T-helper 17 cell (primary cell): Measurements from ENCODE around the gene GPR156. TPM values are rescaled to one million over a fixed set of nuclear protein-coding genes. Genes with fewer than 3 reads are reported as not detected.
"Not testable (repeated sequence)": the region's sequence is repeated elsewhere in the genome, so short reads cannot be mapped to it uniquely, and the experiment has no call there.

Source experiments
- ATAC-seq: fragments of 150-1000 bp; cut with Tn5 transposase; 2 replicates; pipeline ENCODE4 v1.10.0; 2021; ENCODE audit warnings: mild to moderate bottlenecking, moderate library complexity
- DNase-seq, 3 donors: peaks; one replicate each; pipeline versions ENCODE4 v3.0.0 to v3.0.0-alpha.2; 2020 to 2021
- H3K9me3 ChIP-seq: one replicate; pipeline ENCODE4 v1.7.0; 2013; ENCODE audit warnings: low read length, mild to moderate bottlenecking; ENCODE audit not compliant: control insufficient read depth, poor library complexity, severe bottlenecking
- H3K27ac Mint-ChIP-seq: one replicate; pipeline ENCODE4 v1.8.0; 2022; ENCODE audit warnings: mild to moderate bottlenecking, moderate library complexity, mixed read lengths
- H3K27me3 Mint-ChIP-seq: one replicate; pipeline ENCODE4 v1.8.0; 2022; ENCODE audit warnings: mixed read lengths
- H3K36me3 Mint-ChIP-seq: one replicate; pipeline ENCODE4 v1.8.0; 2022; ENCODE audit warnings: low read depth, mixed read lengths
- H3K4me1 Mint-ChIP-seq: one replicate; pipeline ENCODE4 v1.8.0; 2022; ENCODE audit warnings: mild to moderate bottlenecking, mixed read lengths
- H3K4me3 Mint-ChIP-seq: one replicate; pipeline ENCODE4 v1.8.0; 2022; ENCODE audit warnings: mild to moderate bottlenecking, moderate library complexity, mixed read lengths
- total RNA-seq, 4 donors: library from RNA in 2 of 4; stranded (reverse) in 2 of 4; gene quantifications; one replicate each; pipeline ENCODE4 v1.2.3 and lab custom pipeline; 2022 to 2026

Gene GPR156
- under 1 TPM; 0.10 to 0.50 TPM for total RNA-seq
- 0.15 to 0.81 reads per million in 2 donors for total RNA-seq (lab: John Stamatoyannopoulos, UW)

DNA sequence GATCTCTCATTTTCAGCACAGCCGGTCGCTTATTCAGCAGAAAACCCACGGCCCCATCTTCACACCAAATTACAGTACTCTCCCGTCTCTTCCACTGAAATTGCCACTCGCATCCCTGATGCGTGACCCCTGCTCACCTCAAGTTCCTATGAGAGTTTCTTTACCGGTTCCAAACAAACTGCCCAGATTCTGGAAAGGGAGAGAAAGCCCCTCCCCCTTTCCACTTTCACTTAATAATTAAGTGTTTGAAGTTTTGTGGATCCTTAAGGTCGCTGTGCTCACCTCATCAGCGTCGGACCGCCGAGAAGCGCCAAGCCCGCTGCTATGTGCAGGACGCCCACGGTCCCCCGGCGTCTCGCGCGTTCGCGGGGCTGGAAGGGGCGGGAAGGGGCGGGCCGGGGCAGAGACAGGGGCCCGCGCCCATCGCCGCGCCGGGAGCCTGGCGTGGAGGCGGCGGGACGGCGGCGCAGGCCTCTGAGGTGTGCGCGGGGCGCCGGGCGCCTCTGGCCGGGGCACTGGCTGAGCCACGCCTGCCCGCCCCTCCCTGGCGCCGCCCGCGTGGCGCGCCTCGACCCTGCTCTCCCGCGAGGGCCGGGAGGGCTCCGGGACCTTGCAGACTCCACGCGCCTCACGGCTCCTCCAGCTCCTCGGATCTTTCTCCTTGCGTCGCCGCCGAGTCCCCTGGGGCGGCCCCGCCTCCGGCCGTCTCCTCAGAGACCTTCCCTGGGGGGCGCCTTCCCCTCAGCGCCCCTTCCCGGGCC, at the start of gene GPR156:
TSS of gene GPR156 (minus strand) at position 476 of the 761 bp plus-strand sequence. CDS start 41,124 bp downstream, outside the sequence.
- ATAC-seq: peak; percentile 23
- H3K36me3 Mint-ChIP-seq: peaks cover 3% of the 10 kb centered on the region
- peaks cover 76% of the 10 kb centered on the region for H3K27me3 Mint-ChIP-seq
- DNase-seq: no peak
- no peaks in the 10 kb centered on the region for H3K9me3 ChIP-seq
- H3K27ac Mint-ChIP-seq: no peak within 1 kb of the TSS
- H3K4me3 Mint-ChIP-seq: peak within 1 kb of the TSS; percentile 53
- H3K4me1 Mint-ChIP-seq: peaks cover 3% of the 10 kb centered on the region

DNA sequence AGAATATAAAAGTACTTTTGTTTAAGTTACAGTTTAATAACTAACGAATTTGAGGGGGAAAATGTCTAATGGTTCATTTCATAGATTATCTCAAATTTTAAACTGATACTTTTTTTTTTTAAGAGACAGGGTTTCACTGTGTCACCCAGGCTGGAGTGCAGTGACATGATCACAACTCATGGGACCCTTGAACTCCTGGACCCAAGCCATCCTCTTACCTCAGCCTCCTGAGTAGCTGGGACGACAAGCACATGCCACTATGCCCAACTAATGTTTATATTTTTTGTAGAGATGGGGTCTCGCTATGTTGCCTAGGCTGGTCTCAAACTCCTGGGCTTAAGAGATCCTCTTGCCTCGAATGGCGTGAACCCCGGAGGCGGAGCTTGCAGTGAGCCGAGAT, 47.6 kb upstream of the GPR156 start:
- Mint-ChIP-seq H3K27ac (no peak overlapping the region), H3K36me3 (peaks cover 2% of the 10 kb centered on the region), H3K27me3 (no peaks in the 10 kb centered on the region), H3K4me3 (no peak overlapping the region), H3K4me1 (peaks cover 10% of the 10 kb centered on the region)
- no peaks in the 10 kb centered on the region for H3K9me3 ChIP-seq
- DNase-seq (no peak), ATAC-seq (no peak)

DNA sequence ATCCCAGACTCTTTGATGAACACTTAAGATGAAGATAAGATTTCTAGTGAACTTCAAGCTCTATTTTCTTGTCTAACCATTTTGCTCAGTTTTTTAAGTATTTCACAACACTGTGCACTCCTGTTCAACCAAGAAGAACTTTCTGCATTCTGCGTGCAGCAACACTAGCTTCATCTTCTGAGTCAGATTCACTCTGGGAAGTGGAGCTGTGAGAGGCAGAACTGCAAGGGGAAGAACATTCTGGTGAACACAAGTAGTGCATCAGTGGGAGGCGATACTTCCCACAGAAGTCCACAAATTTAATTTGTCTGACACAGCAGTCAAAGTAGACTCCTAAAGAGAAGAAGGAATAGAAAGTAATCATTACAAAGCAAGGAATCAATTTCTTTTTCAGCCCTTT, 46.1 kb upstream of the GPR156 start:
- Mint-ChIP-seq H3K27me3 (no peaks in the 10 kb centered on the region), H3K4me1 (peaks cover 5% of the 10 kb centered on the region), H3K4me3 (no peak overlapping the region), H3K36me3 (peaks cover 2% of the 10 kb centered on the region), H3K27ac (no peak overlapping the region)
- no peak for DNase-seq
- no peak for ATAC-seq
- no peaks in the 10 kb centered on the region for H3K9me3 ChIP-seq

DNA sequence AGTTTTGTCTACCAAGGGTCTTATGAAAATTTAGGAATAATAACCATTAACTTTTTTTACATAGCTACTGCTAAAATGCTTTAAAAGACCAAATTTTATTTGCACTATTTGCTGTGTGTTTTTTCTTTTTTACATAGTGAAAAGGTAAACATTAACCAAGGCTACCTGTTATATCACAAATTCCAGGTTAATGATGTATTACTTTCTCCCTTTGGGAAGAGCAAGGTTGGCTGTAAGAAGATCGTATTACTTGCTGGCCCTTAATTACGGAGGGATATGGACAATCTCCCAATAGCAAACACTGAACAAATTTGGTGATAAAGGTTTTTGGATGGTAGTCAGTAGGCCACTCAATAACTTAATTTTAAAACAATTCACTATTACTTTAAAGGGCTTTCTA, 41.8 kb upstream of the GPR156 start:
- Mint-ChIP-seq H3K27me3 (no peaks in the 10 kb centered on the region), H3K36me3 (peaks cover 6% of the 10 kb centered on the region)

DNA sequence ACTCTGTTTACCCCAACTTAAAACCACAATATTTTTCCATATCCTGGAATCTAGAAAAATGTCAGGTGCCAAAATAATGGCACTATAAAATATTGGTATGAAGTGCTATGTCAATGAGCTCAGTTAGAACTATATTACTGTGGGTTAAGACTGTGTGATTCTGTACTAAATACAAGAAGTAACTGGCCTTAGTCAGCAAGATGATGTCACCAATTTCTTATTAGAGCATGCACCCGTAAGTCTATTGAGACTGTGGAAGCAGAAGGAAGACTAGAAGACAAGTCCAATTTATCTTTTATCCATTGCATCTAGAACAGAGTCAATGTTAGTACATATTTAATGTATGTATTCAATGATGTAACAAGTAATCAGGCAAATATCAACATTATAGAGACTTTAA, 39.2 kb upstream of the GPR156 start:
- no peak for ATAC-seq
- H3K9me3 ChIP-seq: no peaks in the 10 kb centered on the region
- Mint-ChIP-seq H3K27me3 (no peaks in the 10 kb centered on the region), H3K27ac (no peak overlapping the region), H3K4me1 (peaks cover 2% of the 10 kb centered on the region), H3K4me3 (no peak overlapping the region), H3K36me3 (peaks cover 6% of the 10 kb centered on the region)
- DNase-seq: no peak

More for the DNA sequence above, 41.8 kb upstream of the GPR156 start:
- DNase-seq (no peak), ATAC-seq (no peak)
- H3K4me3 Mint-ChIP-seq: no peak overlapping the region
- no peak overlapping the region for H3K27ac Mint-ChIP-seq
- H3K4me1 Mint-ChIP-seq: peaks cover 4% of the 10 kb centered on the region
- no peaks in the 10 kb centered on the region for H3K9me3 ChIP-seq

DNA sequence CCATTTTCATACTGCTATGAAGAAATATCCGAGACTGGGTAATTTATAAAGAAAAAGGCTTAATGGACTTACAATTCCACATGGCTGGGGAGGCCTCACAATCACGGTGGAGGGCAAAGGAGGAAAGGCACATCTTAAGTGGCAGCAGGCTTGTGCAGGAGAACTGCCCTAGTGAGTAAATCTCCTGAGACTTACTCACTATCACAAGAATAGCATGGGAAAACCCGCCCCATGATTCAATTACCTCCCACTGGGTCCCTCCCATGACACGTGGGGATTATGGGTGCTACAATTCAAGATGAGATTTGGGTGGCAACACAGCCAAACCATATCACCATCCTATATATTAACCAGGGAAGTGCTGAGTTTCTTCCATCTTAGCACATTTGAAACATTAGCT, 38.7 kb upstream of the GPR156 start:
- ATAC-seq, H3K27me3 Mint-ChIP-seq, H3K27ac Mint-ChIP-seq, H3K36me3 Mint-ChIP-seq, H3K9me3 ChIP-seq, H3K4me1 Mint-ChIP-seq, H3K4me3 Mint-ChIP-seq, DNase-seq: not testable (repeated sequence)

DNA sequence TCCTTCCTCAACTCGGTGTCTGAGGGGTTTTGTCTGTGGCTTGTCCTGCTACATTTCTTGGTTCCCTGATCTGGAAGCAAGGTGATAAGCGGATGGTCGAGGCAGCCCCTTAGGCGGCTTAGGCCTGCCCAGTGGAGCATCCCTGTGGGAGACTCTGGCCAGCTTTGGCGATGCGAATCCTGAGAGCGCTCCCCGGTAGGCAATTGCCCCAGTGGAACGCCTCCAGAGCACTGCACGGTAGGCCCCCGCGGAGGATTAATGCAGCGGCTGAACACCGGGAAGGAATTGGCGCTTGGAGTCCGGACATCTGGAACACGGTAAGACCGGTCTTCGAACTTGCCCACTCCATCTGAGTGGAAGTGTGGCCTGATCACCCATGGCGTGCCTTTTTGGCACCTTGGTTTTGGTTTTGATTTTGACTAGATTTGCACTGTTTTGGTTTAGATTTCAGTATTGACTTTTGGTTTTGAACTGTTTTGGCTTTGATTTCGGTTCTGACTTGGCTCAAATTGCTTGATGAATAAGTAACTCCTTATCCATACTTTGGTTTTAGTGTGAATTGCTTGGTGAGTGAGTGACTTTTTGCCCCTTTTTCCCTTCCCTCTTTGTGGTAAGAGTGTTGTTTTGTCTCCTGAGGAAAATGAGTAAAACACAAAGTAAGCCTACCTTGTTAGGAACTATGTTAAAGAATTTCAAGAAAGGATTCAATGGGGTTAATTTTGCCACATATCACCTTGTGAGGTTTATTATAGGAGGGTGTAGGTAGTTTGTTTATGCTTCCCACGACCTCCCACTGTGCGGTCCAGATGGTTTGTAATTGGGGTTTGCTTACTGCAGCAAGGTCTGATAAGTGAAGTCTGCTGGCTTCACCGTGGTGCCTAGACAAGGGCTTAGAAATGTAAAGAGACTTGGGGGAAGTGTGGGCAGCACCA, 27.1 kb upstream of the GPR156 start:
- Mint-ChIP-seq H3K4me1 (no peaks in the 10 kb centered on the region), H3K4me3 (no peak overlapping the region), H3K36me3 (peaks cover 4% of the 10 kb centered on the region), H3K27ac (no peak overlapping the region), H3K27me3 (no peaks in the 10 kb centered on the region)
- ATAC-seq (no peak), DNase-seq (no peak)
- H3K9me3 ChIP-seq: no peaks in the 10 kb centered on the region

DNA sequence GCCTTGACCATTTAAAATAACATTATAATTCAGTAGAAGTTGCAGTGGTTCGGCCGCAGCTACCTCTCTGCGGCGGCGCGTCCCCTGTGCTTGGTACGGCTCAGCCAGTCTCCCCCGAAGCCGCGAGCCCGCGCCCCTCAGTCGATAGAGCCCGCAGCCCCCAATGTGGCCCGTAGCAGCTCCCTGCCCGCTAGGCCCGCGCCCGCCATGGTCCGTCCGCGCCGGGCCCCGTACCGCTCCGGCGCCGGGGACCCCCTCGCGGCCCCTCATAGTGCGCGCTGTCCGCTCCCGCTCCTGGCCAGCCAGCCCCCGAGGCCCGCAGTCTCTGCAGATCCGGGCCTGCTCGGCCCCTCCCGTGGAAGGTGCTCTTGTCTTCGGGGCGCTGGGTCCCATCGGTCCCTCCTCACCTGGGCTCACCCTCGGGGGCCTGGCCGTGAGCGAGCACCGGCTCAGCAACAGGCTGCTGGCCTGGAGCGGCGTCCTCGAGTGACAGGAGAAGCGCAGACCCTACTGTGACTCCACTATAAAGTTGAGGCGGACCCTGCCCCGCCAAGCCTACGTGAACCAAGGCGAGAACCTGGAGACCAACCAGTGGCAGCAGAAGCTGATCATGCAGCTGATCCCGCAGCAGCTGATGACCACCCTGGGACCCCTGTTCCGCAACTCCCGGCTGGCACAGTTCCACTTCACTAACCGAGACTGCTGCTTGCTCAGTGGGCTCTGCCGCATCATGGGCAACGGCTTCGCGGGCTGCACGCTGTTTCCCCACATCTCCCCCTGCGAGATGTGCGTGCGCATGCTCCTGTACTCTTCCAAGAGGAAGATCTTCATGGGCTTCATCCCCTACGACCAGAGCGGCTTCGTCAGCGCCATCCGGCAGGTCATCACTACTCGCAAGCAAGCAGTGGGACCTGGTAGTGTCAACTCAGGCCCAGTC, 21.8 kb upstream of the GPR156 start:
- H3K27ac Mint-ChIP-seq: no peak overlapping the region
- H3K36me3 Mint-ChIP-seq: no peaks in the 10 kb centered on the region
- peaks cover under 1% of the 10 kb centered on the region for H3K4me1 Mint-ChIP-seq
- ATAC-seq: no peak
- H3K9me3 ChIP-seq: no peaks in the 10 kb centered on the region
- peaks cover 4% of the 10 kb centered on the region for H3K27me3 Mint-ChIP-seq
- DNase-seq: no peak
- no peak overlapping the region for H3K4me3 Mint-ChIP-seq

DNA sequence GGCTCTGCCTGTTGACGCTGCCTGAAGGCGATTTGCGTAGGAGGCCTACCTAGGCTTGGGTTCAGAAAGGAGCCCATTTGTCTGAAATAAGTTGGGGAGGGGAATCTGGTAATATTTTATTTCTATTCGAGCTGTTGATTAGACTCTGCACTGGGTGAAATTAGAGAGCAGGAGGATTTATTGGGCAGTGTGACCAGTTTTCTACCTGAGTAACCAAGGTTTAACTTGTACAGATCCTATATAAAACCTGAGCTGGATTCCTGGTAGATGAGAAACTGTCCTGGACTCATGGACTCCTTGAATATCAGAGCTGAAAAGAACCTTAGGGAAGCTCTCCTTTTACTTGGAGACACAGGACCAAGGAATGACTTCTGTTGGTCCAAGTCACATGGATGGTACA, 19.6 kb upstream of the GPR156 start:
- no peak overlapping the region for H3K27ac Mint-ChIP-seq

DNA sequence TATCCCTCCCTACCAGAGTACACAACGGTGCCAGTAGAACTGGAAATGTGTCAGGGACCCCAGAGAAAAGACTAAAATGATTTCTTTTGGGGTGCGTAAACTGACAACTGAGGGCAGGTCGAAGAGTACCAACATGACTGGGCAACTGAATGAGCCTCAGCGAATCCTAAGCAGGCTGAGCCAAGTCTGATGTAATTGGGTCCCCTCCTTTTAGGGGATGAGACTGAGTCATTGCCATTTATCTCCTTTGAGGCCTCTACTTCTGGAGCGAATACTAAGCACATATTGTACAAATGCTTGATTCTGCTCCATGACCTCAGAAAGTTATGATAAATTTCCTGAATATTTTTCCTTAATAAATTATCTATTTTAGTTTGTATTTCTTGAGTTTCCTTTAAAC, 17.3 kb upstream of the GPR156 start:
- peaks cover 2% of the 10 kb centered on the region for H3K4me1 Mint-ChIP-seq
- no peak for ATAC-seq
- no peak overlapping the region for H3K27ac Mint-ChIP-seq
- H3K36me3 Mint-ChIP-seq: no peaks in the 10 kb centered on the region
- H3K4me3 Mint-ChIP-seq: no peak overlapping the region
- no peak for DNase-seq
- H3K27me3 Mint-ChIP-seq: peaks cover 4% of the 10 kb centered on the region
- no peaks in the 10 kb centered on the region for H3K9me3 ChIP-seq

More for the DNA sequence above, 19.6 kb upstream of the GPR156 start:
- no peak for ATAC-seq
- H3K36me3 Mint-ChIP-seq: no peaks in the 10 kb centered on the region
- peaks cover 2% of the 10 kb centered on the region for H3K4me1 Mint-ChIP-seq
- H3K9me3 ChIP-seq: no peaks in the 10 kb centered on the region
- no peak overlapping the region for H3K4me3 Mint-ChIP-seq
- no peak for DNase-seq
- H3K27me3 Mint-ChIP-seq: peaks cover 4% of the 10 kb centered on the region

DNA sequence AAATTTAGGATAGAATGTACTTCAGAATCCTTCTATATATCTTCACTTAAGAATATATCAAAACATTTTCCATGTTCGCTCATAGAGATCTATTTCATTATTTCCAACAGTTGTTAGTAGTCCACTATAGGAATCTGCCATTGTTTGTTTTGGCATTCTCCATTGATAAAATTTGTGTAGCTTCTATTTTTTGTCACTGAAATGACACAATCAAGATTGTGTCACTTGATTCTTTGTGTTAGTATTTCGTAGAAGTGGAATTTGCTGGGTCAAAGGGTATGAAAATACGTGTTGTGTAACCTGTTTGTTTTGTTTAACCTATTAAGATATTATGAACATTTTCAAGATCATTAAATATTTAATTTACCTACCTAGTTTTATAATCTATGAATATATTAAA, 15.9 kb upstream of the GPR156 start:
- H3K4me3 Mint-ChIP-seq: no peak overlapping the region
- peaks cover 10% of the 10 kb centered on the region for H3K27me3 Mint-ChIP-seq
- no peaks in the 10 kb centered on the region for H3K36me3 Mint-ChIP-seq
- no peak overlapping the region for H3K27ac Mint-ChIP-seq
- ATAC-seq (no peak), DNase-seq (no peak)
- H3K4me1 Mint-ChIP-seq: peaks cover 2% of the 10 kb centered on the region
- no peaks in the 10 kb centered on the region for H3K9me3 ChIP-seq

DNA sequence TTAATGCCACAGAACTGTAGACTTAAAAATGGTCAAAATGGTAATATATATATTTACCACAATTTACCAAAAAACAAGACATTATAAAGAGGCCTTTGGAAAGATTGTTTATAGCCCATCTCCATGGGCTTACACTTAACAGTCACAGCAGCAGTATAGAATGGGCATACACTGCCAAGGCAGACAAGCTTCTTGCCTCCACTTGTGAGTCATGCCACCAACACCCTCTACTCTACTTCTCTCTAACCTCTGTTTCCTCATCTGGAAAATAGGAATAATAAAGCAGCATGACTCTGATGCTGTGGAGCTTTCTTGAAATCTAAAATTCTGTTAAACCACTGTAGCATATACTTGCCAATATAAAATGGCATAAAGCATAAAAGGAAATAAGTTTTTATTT, 14.4 kb upstream of the GPR156 start:
- no peak for DNase-seq

More for the DNA sequence above, 14.4 kb upstream of the GPR156 start:
- no peaks in the 10 kb centered on the region for H3K36me3 Mint-ChIP-seq
- peaks cover 2% of the 10 kb centered on the region for H3K4me1 Mint-ChIP-seq
- no peak for ATAC-seq
- H3K27me3 Mint-ChIP-seq: peaks cover 6% of the 10 kb centered on the region
- H3K27ac Mint-ChIP-seq: no peak overlapping the region
- no peaks in the 10 kb centered on the region for H3K9me3 ChIP-seq
- no peak overlapping the region for H3K4me3 Mint-ChIP-seq
